Caco-2 (cell line): ENCODE measurements around the gene EMP1. TPM values are rescaled to one million over a fixed set of nuclear protein-coding genes. Genes with fewer than 3 reads are reported as not detected.

Experiments used
- BruUV-seq: library from RNA; stranded (reverse); fragments of 400-500 nt; replicated peaks from 2 replicates; lab custom pipeline; 2021; lab: Mats Ljungman, UMichigan
- CTCF ChIA-PET: fragments of 300-600 bp; sonication (Branson Sonifier 250); formaldehyde crosslinking; loops from one replicate; lab custom pipeline; 2022; ENCODE audit warnings: antibody characterized with exemption; lab: Charles Lee
- POLR2A ChIA-PET: fragments of 300-600 bp; sonication (Branson Sonifier 250); formaldehyde crosslinking; loops from one replicate; lab custom pipeline; 2022; ENCODE audit warnings: antibody characterized with exemption; lab: Charles Lee
- DNase-seq, 2 experiments: peaks; one replicate each; pipeline versions ENCODE4 v3.0.0 to v3.0.0-alpha.2; 2020 to 2022
- H3K27me3 ChIP-seq: replicated peaks from 2 replicates; pipeline ENCODE4 v1.6.0; 2011; ENCODE audit warnings: low read length; ENCODE audit not compliant: control insufficient read depth, insufficient read depth
- H3K36me3 ChIP-seq: 2 replicates; pipeline ENCODE4 v1.5.1; 2011; ENCODE audit warnings: low read length; ENCODE audit not compliant: control insufficient read depth, insufficient read depth
- H3K4me1 ChIP-seq: fragments of 250-450 bp; sonication (Bioruptor Pico); 2 replicates; pipeline ENCODE4 v1.5.1; 2020; ENCODE audit warnings: mild to moderate bottlenecking
- H3K4me3 ChIP-seq: 2 replicates; pipeline ENCODE4 v1.5.1; 2011; ENCODE audit warnings: low read depth, mild to moderate bottlenecking, control low read depth, low read length
- H3K9me3 ChIP-seq: fragments of 250-450 bp; sonication (Bioruptor Pico); 2 replicates; pipeline ENCODE4 v1.5.1; 2020; ENCODE audit warnings: mild to moderate bottlenecking, moderate library complexity
- H3K27ac Mint-ChIP-seq: one replicate; pipeline ENCODE4 v1.8.0; 2022; ENCODE audit warnings: mixed read lengths; ENCODE audit not compliant: unreplicated experiment
- H3K27me3 Mint-ChIP-seq: one replicate; pipeline ENCODE4 v1.8.0; 2022; ENCODE audit warnings: mixed read lengths; ENCODE audit not compliant: insufficient read depth, unreplicated experiment
- H3K36me3 Mint-ChIP-seq: one replicate; pipeline ENCODE4 v1.8.0; 2022; ENCODE audit warnings: mild to moderate bottlenecking, mixed read lengths; ENCODE audit not compliant: insufficient read depth, unreplicated experiment
- H3K4me1 Mint-ChIP-seq: one replicate; pipeline ENCODE4 v1.8.0; 2022; ENCODE audit warnings: low read depth, mixed read lengths; ENCODE audit not compliant: unreplicated experiment
- H3K4me3 Mint-ChIP-seq: one replicate; pipeline ENCODE4 v1.8.0; 2022; ENCODE audit warnings: mild to moderate bottlenecking, moderate library complexity, mixed read lengths; ENCODE audit not compliant: unreplicated experiment
- H3K9me3 Mint-ChIP-seq: one replicate; pipeline ENCODE4 v1.8.0; 2022; ENCODE audit warnings: mixed read lengths; ENCODE audit not compliant: unreplicated experiment
- intact Hi-C: fragments of 100-400 bp; cut with micrococcal nuclease; formaldehyde crosslinking; loops from one replicate; pipeline ENCODE4 v1.10.0; 2022; ENCODE audit not compliant: unreplicated experiment
- total RNA-seq: library from RNA; stranded (reverse); gene quantifications from 2 replicates; pipeline ENCODE4 v1.2.3, GENCODE V29; 2022
- TF ChIP-seq, protein P1 (sequence below), 2 experiments: fragments of 200-600 bp in 1 of 2; IDR thresholded peaks; 1 replicate in 1 of 2; 2 replicates in 1 of 2; pipeline versions ENCODE4 v1.5.1 to v1.8.0; 2011 to 2022; ENCODE audit warnings: antibody characterized with exemption in 1 of 2, control low read depth in 1 of 2, inconsistent platforms in 1 of 2, low read depth in 1 of 2, low read length in 1 of 2, mild to moderate bottlenecking in 1 of 2, moderate library complexity in 1 of 2; ENCODE audit not compliant: insufficient read depth in 1 of 2, severe bottlenecking in 1 of 2, unreplicated experiment in 1 of 2

EMP1 gene
- total RNA-seq, 1 experiment from 2014 or later = 6.6 TPM

DNA sequence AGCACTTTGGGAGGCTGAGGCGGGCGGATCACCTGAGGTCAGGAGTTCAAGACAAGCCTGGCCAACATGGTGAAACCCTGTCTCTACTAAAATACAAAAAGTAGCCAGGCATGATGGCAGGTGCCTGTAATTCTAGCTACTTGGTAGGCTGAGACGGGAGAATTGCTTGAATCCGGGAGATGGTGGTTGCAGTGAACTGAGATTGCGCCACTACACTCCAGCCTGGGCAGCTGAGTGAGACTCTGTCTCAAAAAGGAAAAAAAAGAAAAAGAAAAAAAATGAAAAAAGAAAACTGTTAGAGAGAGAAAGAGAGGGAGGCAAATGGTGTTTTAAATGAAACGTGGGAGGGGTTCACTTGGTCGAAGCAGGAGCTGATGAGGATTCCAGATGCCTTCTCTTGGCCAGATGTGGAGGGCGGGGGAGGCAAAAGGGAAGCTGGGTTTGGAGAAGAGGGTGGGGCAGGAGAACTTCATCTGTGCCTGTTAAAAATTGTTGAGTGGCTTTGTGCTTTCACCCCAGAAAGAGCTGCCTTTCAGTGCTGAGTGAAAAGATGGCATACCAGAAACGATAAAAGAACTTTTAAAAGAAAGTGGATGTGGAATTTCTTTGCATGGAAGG, 1.1 kb downstream of the EMP1 start:
- H3K27ac Mint-ChIP-seq = peak overlapping the region; percentile 28
- POLR2A ChIA-PET = no interaction called here
- no peaks in the 10 kb centered on the region for H3K9me3 ChIP-seq
- intact Hi-C loops = loop anchor here (2.0 kb wide), 1 partner anchor 25 kb away; no protein-coding TSS in a partner anchor
- TF ChIP-seq, protein P1, sequence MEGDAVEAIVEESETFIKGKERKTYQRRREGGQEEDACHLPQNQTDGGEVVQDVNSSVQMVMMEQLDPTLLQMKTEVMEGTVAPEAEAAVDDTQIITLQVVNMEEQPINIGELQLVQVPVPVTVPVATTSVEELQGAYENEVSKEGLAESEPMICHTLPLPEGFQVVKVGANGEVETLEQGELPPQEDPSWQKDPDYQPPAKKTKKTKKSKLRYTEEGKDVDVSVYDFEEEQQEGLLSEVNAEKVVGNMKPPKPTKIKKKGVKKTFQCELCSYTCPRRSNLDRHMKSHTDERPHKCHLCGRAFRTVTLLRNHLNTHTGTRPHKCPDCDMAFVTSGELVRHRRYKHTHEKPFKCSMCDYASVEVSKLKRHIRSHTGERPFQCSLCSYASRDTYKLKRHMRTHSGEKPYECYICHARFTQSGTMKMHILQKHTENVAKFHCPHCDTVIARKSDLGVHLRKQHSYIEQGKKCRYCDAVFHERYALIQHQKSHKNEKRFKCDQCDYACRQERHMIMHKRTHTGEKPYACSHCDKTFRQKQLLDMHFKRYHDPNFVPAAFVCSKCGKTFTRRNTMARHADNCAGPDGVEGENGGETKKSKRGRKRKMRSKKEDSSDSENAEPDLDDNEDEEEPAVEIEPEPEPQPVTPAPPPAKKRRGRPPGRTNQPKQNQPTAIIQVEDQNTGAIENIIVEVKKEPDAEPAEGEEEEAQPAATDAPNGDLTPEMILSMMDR (IDR thresholded peaks at IDR 0.05; ENCODE audit: insufficient read depth in 1 of 2, low read depth in 1 of 2, low read length in 1 of 2, severe bottlenecking in 1 of 2, unreplicated experiment in 1 of 2) = no peak
- H3K27me3 ChIP-seq = no peaks in the 10 kb centered on the region
- peaks cover 43% of the 10 kb centered on the region for H3K4me1 Mint-ChIP-seq
- peaks cover 5% of the 10 kb centered on the region for H3K36me3 Mint-ChIP-seq
- H3K4me3 Mint-ChIP-seq = no peak overlapping the region
- H3K4me1 ChIP-seq = peaks cover 47% of the 10 kb centered on the region
- no peak overlapping the region for H3K4me3 ChIP-seq
- CTCF ChIA-PET = interaction anchor here (1.2 kb wide), 1 partner anchor 99 kb away, joined by 4 read pairs; no protein-coding TSS in a partner anchor
- no peaks in the 10 kb centered on the region for H3K36me3 ChIP-seq
- no peaks in the 10 kb centered on the region for H3K27me3 Mint-ChIP-seq
- H3K9me3 Mint-ChIP-seq = no peaks in the 10 kb centered on the region
- no peak for DNase-seq
- no TSS peak for BruUV-seq

GRCh38 chr12:13198241-13198640, 1.7 kb downstream of the EMP1 start:
- Histone ChIP-seq H3K27me3 (no peaks in the 10 kb centered on the region), H3K36me3 (no peaks in the 10 kb centered on the region), H3K9me3 (no peaks in the 10 kb centered on the region), H3K4me3 (no peak overlapping the region), H3K4me1 (peaks cover 43% of the 10 kb centered on the region)
- ChIA-PET POLR2A (no interaction called here), CTCF (interaction anchor here (1.2 kb wide), 1 partner anchor 100 kb away, joined by 4 read pairs; no protein-coding TSS in a partner anchor)
- TF ChIP-seq, protein P1 (IDR thresholded peaks at IDR 0.05; ENCODE audit: insufficient read depth in 1 of 2, low read depth in 1 of 2, low read length in 1 of 2, severe bottlenecking in 1 of 2, unreplicated experiment in 1 of 2) = no peak
- Mint-ChIP-seq H3K36me3 (peaks cover 5% of the 10 kb centered on the region), H3K4me1 (peaks cover 38% of the 10 kb centered on the region), H3K4me3 (no peak overlapping the region), H3K27me3 (no peaks in the 10 kb centered on the region), H3K9me3 (no peaks in the 10 kb centered on the region), H3K27ac (peak overlapping the region; percentile 28)
- BruUV-seq = no TSS peak
- no peak for DNase-seq
- intact Hi-C loops = no loop called here

DNA sequence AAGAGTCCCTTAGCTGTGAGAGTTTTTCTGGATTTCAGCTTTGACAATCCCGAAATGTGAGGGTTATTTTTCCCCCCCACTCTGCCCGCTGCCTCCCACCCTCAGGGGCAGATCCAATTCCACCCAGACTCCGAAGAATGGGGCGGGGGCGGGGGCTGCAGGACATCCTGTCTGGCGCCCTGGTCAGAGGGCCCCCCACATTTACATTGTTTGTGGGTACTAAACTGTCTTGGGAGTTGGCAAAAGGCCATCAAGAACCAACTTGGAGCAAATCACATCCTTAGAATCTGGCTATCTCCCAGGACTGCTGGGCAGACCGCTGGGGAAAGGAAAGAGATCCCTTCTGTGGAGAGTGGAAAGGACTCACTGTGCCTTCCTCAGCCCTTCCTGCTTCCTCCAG, 2.4 kb downstream of the EMP1 start:
- POLR2A ChIA-PET = no interaction called here
- Histone ChIP-seq H3K27me3 (no peaks in the 10 kb centered on the region), H3K36me3 (no peaks in the 10 kb centered on the region), H3K4me3 (no peak overlapping the region), H3K9me3 (no peaks in the 10 kb centered on the region), H3K4me1 (peaks cover 37% of the 10 kb centered on the region)
- no peak overlapping the region for H3K27ac Mint-ChIP-seq
- no peaks in the 10 kb centered on the region for H3K9me3 Mint-ChIP-seq
- H3K27me3 Mint-ChIP-seq = no peaks in the 10 kb centered on the region
- TF ChIP-seq, protein P1 (IDR thresholded peaks at IDR 0.05; ENCODE audit: insufficient read depth in 1 of 2, low read depth in 1 of 2, low read length in 1 of 2, severe bottlenecking in 1 of 2, unreplicated experiment in 1 of 2) = no peak
- CTCF ChIA-PET = no interaction called here
- intact Hi-C loops = no loop called here
- H3K4me1 Mint-ChIP-seq = peaks cover 38% of the 10 kb centered on the region
- no peak overlapping the region for H3K4me3 Mint-ChIP-seq
- BruUV-seq = no TSS peak
- DNase-seq = no peak
- H3K36me3 Mint-ChIP-seq = peaks cover 5% of the 10 kb centered on the region
